HepG2 (cell line): ENCODE measurements around the gene SOWAHA. TPM values are rescaled to one million over a fixed set of nuclear protein-coding genes. Genes with fewer than 3 reads are reported as not detected.

Experiments used
- BCL6 ChIP-seq: IDR thresholded peaks from 2 replicates; pipeline ENCODE4 v1.6.1; 2016; ENCODE audit warnings: missing genetic modification reagents, missing compliant biosample characterization
- BRCA1 ChIP-seq: sonication (generic); formaldehyde crosslinking; IDR thresholded peaks from 2 replicates; pipeline ENCODE4 v1.4.0; 2020; ENCODE audit warnings: missing genetic modification reagents
- ELF1 ChIP-seq: sonication (generic); formaldehyde crosslinking; IDR thresholded peaks from 2 replicates; pipeline ENCODE4 v1.4.0; 2020; ENCODE audit warnings: missing genetic modification reagents
- GATAD1 ChIP-seq: IDR thresholded peaks from 2 replicates; pipeline ENCODE4 v1.6.1; 2016; ENCODE audit warnings: missing genetic modification reagents, missing compliant biosample characterization
- HNRNPLL ChIP-seq: fragments of 200-400 bp; formaldehyde crosslinking; IDR thresholded peaks from 2 replicates; pipeline ENCODE4 v1.6.1; 2017; ENCODE audit warnings: mild to moderate bottlenecking, low read depth, low read length; ENCODE audit not compliant: poor library complexity, severe bottlenecking
- MAZ ChIP-seq, 2 experiments: sonication (generic) in 1 of 2; formaldehyde crosslinking in 1 of 2; IDR thresholded peaks; 2 replicates each; pipeline versions ENCODE4 v1.5.0 to v1.6.1; 2012 to 2020; ENCODE audit warnings: low read depth in 2 of 2, mild to moderate bottlenecking in 2 of 2, borderline replicate concordance in 1 of 2, improper control_type of control experiment in 1 of 2, low read length in 1 of 2, missing genetic modification reagents in 1 of 2, moderate library complexity in 1 of 2
- RBAK ChIP-seq: sonication (generic); formaldehyde crosslinking; IDR thresholded peaks from 2 replicates; pipeline ENCODE4 v1.5.1; 2020; ENCODE audit warnings: mild to moderate bottlenecking, missing genetic modification reagents
- ZNF136 ChIP-seq: sonication (generic); formaldehyde crosslinking; IDR thresholded peaks from 2 replicates; pipeline ENCODE4 v1.8.1; 2022; ENCODE audit warnings: low read depth, mild to moderate bottlenecking, moderate library complexity, missing genetic modification reagents
- ZNF33A ChIP-seq: sonication (generic); formaldehyde crosslinking; IDR thresholded peaks from 2 replicates; pipeline ENCODE4 v1.5.1; 2020; ENCODE audit warnings: missing genetic modification reagents, mild to moderate bottlenecking, moderate library complexity, borderline replicate concordance
- ZNF616 ChIP-seq: sonication (generic); formaldehyde crosslinking; IDR thresholded peaks from 2 replicates; pipeline ENCODE4 v1.5.0; 2020; ENCODE audit warnings: low read depth, mild to moderate bottlenecking, missing genetic modification reagents
- polyA plus RNA-seq, 8 experiments: library from polyadenylated mRNA; depleted of rRNA in 3 of 8; stranded (reverse) in 7 of 8; unstranded in 1 of 8; fragments of >200 nt; fragmentation: Illumina TruSeq in 4 of 8; extraction: Trizol in 4 of 8; gene quantifications; 2 replicates each; pipeline versions ENCODE4 v1.2.1 to v1.2.3, GENCODE V29; 2011 to 2016; ENCODE audit warnings: low read depth in 4 of 8, missing spikeins in 1 of 8, mixed read lengths in 1 of 8; ENCODE audit not compliant: insufficient read depth in 1 of 8
- total RNA-seq, 5 experiments: library from RNA; depleted of rRNA; stranded (reverse); fragments of >200 nt; fragmentation: Illumina TruSeq; extraction: Trizol; gene quantifications; 2 replicates each; pipeline ENCODE4 v1.2.3, GENCODE V29; 2016; ENCODE audit warnings: low read depth in 1 of 5
- TF ChIP-seq, protein P1 (sequence below): sonication (generic); formaldehyde crosslinking; conservative IDR thresholded peaks from 2 replicates; pipeline ENCODE4 v1.8.0; 2022; ENCODE audit warnings: missing genetic modification reagents
- TF ChIP-seq, protein P2 (sequence below): sonication (generic); formaldehyde crosslinking; IDR thresholded peaks from 2 replicates; pipeline ENCODE4 v1.4.0; 2020; ENCODE audit warnings: mild to moderate bottlenecking, missing genetic modification reagents, borderline replicate concordance
- TF ChIP-seq, protein P3 (sequence below): sonication (generic); formaldehyde crosslinking; IDR thresholded peaks from 2 replicates; pipeline ENCODE4; 2020; ENCODE audit warnings: missing genetic modification reagents, mild to moderate bottlenecking, borderline replicate concordance

The SOWAHA gene
- total and polyA plus RNA-seq, 2 of the 13 experiments (the other 11 are each of a cell fraction or from before 2014, with no cell fraction given) = 0.95 to 1.9 TPM

DNA sequence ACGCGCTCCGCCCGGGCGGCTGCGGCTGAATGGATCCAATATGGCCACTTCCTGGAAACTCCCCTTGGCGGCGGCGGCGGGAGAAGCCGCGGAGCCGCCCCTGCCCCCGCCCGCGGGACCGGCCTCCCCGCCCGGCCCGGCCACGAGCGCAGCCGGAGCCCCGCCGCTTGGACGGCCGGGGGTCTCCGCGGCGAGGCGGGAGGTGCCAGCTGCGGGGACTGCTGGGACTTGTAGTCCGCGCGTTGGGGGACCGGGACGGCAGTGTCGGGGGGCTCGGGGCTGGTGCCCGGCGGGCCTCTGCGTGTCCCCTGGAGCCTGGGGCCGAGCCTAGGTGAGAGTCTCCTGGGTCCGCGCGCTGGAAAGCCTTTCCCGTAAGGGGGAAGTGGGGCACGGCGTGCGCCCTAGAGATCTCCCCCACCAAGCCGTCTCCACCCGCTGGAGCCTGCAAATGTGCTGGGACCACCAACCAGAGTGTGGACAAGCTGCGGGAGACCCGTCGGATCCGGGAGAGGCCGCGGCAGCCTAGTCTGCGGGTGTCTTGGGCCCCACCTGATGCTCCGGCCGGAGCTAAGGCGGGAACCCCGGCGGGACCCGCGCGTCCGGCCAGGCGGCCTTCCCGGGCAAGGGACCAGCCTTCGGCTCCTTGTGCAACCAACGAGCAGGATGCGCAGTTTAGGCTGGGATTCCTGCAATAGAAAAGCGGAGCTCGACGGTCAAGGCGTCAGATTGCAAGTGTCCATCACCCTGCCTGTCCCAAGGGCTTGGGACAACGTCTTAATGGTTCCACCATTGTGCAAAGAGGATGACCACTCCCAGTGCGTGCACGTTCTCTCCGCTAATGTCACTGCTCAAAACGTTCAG is 35.7 kb upstream of the SOWAHA start, which contains the start of gene SEPTIN8 (continued):
- TF ChIP-seq ELF1 (CRISPR knock-in tag) = no peak
- no peak for TF ChIP-seq ZNF33A (CRISPR knock-in tag)
- no peak for TF ChIP-seq ZNF136 (CRISPR knock-in tag)
- peak; percentile 67 for TF ChIP-seq HNRNPLL
- TF ChIP-seq MAZ (IDR thresholded peaks at IDR 0.05; ENCODE audit: borderline replicate concordance, low read depth, low read length) = no peak
- TF ChIP-seq MAZ (CRISPR knock-in tag; IDR thresholded peaks at IDR 0.05; ENCODE audit: low read depth) = peak; percentile 63
- TF ChIP-seq, protein P1, sequence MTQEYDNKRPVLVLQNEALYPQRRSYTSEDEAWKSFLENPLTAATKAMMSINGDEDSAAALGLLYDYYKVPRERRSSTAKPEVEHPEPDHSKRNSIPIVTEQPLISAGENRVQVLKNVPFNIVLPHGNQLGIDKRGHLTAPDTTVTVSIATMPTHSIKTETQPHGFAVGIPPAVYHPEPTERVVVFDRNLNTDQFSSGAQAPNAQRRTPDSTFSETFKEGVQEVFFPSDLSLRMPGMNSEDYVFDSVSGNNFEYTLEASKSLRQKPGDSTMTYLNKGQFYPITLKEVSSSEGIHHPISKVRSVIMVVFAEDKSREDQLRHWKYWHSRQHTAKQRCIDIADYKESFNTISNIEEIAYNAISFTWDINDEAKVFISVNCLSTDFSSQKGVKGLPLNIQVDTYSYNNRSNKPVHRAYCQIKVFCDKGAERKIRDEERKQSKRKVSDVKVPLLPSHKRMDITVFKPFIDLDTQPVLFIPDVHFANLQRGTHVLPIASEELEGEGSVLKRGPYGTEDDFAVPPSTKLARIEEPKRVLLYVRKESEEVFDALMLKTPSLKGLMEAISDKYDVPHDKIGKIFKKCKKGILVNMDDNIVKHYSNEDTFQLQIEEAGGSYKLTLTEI (CRISPR knock-in tag) = no peak
- no peak for TF ChIP-seq BRCA1 (CRISPR knock-in tag)
- TF ChIP-seq BCL6 = 0 out of 2 replicates have a peak, but pooled peaks have one; percentile 12
- TF ChIP-seq GATAD1 (CRISPR knock-in tag) = 0 out of 2 replicates have a peak, but pooled peaks have one; percentile 6
- TF ChIP-seq, protein P2, sequence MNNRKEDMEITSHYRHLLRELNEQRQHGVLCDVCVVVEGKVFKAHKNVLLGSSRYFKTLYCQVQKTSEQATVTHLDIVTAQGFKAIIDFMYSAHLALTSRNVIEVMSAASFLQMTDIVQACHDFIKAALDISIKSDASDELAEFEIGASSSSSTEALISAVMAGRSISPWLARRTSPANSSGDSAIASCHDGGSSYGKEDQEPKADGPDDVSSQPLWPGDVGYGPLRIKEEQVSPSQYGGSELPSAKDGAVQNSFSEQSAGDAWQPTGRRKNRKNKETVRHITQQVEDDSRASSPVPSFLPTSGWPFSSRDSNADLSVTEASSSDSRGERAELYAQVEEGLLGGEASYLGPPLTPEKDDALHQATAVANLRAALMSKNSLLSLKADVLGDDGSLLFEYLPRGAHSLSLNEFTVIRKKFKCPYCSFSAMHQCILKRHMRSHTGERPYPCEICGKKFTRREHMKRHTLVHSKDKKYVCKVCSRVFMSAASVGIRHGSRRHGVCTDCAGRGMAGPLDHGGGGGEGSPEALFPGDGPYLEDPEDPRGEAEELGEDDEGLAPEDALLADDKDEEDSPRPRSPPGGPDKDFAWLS (CRISPR knock-in tag) = no peak
- TF ChIP-seq, protein P3, sequence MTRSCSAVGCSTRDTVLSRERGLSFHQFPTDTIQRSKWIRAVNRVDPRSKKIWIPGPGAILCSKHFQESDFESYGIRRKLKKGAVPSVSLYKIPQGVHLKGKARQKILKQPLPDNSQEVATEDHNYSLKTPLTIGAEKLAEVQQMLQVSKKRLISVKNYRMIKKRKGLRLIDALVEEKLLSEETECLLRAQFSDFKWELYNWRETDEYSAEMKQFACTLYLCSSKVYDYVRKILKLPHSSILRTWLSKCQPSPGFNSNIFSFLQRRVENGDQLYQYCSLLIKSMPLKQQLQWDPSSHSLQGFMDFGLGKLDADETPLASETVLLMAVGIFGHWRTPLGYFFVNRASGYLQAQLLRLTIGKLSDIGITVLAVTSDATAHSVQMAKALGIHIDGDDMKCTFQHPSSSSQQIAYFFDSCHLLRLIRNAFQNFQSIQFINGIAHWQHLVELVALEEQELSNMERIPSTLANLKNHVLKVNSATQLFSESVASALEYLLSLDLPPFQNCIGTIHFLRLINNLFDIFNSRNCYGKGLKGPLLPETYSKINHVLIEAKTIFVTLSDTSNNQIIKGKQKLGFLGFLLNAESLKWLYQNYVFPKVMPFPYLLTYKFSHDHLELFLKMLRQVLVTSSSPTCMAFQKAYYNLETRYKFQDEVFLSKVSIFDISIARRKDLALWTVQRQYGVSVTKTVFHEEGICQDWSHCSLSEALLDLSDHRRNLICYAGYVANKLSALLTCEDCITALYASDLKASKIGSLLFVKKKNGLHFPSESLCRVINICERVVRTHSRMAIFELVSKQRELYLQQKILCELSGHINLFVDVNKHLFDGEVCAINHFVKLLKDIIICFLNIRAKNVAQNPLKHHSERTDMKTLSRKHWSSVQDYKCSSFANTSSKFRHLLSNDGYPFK (CRISPR knock-in tag) = peak; percentile 61; the same call in 1 of the 2 replicates
- 0 out of 2 replicates have a peak, but pooled peaks have one; percentile 38 for TF ChIP-seq RBAK
- peak; percentile 72; the same call in 1 of the 2 replicates for TF ChIP-seq ZNF616
